ENCODE results near the gene GATA2.

The GATA2 gene

DNA sequence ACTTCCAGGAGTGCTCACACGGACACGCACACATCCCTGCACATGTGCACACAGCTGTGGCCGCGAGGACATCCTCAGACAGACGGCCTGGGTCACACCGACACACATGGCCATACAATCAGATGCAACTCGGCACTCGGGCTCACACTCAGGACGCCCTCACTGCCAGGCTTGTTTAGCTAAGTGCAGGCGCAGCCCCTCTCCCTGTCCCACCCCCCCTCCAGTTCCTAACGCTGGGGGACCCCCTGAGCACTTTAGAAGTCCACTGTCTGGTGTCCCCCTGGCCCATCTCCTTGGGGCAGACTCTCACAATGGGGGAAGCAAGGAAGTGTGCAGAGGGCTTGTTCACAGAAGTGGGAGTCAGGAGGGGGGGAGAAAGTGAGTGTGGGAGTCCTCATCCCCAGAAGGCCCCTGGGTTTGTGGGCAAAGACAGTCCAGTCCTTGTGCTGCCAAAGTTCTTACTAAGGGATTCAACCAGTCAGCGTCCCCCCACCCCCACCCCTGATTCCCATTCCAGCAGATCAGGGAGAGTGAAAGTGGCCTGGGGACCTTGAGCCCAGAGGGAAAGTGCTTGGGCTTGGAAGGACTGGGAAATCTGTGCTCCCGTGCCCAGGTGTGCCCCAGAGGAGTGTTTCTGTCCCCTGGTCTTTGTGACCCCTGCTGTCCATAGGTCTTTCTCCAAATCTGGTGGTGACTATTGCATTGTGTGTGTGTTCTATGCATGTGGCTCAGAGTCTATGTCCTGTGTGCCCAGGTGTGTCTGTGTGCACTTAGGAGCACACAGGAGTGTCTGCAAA, 767 bp upstream of the GATA2 start:
- TF ChIP-seq, protein P1, sequence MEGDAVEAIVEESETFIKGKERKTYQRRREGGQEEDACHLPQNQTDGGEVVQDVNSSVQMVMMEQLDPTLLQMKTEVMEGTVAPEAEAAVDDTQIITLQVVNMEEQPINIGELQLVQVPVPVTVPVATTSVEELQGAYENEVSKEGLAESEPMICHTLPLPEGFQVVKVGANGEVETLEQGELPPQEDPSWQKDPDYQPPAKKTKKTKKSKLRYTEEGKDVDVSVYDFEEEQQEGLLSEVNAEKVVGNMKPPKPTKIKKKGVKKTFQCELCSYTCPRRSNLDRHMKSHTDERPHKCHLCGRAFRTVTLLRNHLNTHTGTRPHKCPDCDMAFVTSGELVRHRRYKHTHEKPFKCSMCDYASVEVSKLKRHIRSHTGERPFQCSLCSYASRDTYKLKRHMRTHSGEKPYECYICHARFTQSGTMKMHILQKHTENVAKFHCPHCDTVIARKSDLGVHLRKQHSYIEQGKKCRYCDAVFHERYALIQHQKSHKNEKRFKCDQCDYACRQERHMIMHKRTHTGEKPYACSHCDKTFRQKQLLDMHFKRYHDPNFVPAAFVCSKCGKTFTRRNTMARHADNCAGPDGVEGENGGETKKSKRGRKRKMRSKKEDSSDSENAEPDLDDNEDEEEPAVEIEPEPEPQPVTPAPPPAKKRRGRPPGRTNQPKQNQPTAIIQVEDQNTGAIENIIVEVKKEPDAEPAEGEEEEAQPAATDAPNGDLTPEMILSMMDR (IDR thresholded peaks at IDR 0.05; ENCODE audit: low read depth, low read length, missing control alignments), result no peak
- DNase-seq (ENCODE audit: low read depth), result no peak
- in situ Hi-C loops (cut with HindIII; ENCODE audit: low sequenced_read_pairs), result no loop called here
- no peak overlapping the region for H3K4me3 ChIP-seq (ENCODE audit: low read depth, low read length)

DNA sequence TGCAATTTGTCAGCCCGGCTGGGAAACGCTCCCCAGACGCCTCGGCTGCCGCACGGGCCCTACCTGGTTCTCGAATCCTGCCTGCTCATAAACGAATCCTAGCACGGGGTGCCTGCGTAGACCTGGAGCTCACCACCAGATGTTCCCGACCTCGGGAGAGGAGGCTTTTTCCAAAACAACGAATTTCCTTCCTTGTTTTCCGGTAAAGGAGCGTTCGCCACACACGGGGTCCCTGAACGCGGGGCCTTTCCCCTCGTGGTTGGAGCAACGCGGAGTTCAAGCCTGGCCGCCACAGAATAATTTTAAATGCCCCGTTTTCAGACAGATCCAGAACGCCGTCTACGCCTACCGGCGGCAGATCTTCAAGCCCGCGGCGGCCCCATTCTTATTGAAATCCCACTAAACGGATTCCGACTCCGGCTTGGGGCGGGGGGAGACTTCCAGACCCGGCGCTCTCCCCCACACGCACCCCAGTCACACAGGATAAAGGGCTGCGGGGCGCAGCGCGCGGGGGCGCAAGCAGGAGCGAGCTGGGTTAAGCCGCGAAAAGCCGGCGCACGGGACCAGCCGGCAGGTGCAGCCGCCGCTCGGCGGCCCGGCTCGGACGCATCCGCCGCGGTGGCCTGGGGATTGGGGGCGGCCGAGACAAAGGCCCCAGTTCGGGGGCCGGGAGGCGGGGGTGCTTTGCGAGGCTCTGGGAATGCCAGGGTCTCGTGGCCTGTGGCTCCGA, 895 bp downstream of the GATA2 start:
- in situ Hi-C loops (cut with HindIII; ENCODE audit: low sequenced_read_pairs), result no loop called here
- DNase-seq (ENCODE audit: low read depth), result no peak
- TF ChIP-seq, protein P1 (IDR thresholded peaks at IDR 0.05; ENCODE audit: low read depth, low read length, missing control alignments), result no peak
- no peak overlapping the region for H3K4me3 ChIP-seq (ENCODE audit: low read depth, low read length)

DNA sequence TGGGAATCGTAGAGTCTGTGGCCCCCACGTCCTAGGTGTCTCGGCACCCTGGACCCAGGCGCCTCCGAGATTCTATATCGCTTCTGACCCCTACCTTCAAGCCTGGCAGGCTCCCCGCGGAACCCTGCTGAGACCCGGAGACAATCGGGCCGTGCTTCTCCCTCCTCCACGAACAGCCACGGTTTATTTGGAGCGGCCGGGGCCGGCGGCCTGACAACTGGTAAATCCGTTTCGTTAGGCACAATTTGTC, 1.4 kb downstream of the GATA2 start:
- no peak overlapping the region for H3K4me3 ChIP-seq (ENCODE audit: low read depth, low read length)
- in situ Hi-C loops (cut with HindIII; ENCODE audit: low sequenced_read_pairs), result no loop called here
- TF ChIP-seq, protein P1 (IDR thresholded peaks at IDR 0.05; ENCODE audit: low read depth, low read length, missing control alignments), result no peak
- no peak for DNase-seq (ENCODE audit: low read depth)

DNA sequence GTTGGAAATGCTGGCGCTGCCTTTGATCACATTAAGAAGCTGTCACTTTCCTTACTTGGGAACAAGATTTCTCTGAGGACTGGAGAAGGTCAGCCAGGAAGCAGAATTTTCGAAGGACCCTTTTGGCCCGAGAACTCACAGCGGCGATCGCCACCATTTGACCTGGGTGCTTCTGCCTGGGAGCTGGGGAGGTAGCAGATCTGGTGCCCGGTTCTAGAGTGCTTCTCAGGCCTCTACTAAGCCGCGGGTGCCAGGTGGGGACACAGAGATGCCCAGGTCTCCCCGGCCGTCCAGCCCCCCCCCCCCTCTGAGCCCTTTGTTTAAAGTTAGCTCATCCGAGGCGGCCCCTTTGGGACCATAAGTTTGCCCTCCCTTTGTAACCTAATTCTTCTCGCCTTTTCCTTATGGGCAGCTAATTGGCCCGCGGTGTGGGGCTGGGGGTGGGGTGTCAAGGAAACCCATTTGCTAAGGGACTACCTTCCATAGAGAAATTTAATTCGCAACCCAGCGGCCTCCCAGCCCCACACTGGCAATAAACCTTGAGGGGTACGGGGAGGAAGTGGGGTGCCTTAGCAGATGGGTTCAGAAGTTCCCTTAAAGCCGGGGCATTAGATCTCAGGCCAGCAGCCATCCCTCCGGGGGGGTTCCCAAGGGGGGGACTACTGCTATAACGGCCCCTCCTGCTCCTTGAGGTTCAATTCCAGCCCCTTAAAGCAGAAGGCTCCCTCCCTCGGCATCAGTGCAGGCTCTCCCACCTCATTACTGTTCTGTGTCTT, 1.9 kb downstream of the GATA2 start:
- no peak for DNase-seq (ENCODE audit: low read depth)
- TF ChIP-seq, protein P1 (IDR thresholded peaks at IDR 0.05; ENCODE audit: low read depth, low read length, missing control alignments), result no peak
- in situ Hi-C loops (cut with HindIII; ENCODE audit: low sequenced_read_pairs), result no loop called here
- no peak overlapping the region for H3K4me3 ChIP-seq (ENCODE audit: low read depth, low read length)

DNA sequence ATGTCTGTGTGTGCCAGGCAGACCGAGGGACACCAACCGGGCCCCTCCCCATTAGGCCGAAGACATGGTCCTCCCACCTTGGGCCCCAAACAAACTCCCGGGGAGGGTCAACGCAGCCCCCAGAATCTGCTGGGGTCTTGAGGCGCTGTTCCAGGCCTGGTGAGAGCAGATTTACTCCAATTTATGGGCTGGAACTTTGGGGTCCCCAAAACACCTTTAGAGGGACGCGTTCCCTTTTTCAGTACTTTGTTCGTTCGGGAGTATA, 2.4 kb downstream of the GATA2 start:
- TF ChIP-seq, protein P1 (IDR thresholded peaks at IDR 0.05; ENCODE audit: low read depth, low read length, missing control alignments), result no peak
- no peak for DNase-seq (ENCODE audit: low read depth)
- H3K4me3 ChIP-seq (ENCODE audit: low read depth, low read length), result no peak overlapping the region
- in situ Hi-C loops (cut with HindIII; ENCODE audit: low sequenced_read_pairs), result no loop called here

DNA sequence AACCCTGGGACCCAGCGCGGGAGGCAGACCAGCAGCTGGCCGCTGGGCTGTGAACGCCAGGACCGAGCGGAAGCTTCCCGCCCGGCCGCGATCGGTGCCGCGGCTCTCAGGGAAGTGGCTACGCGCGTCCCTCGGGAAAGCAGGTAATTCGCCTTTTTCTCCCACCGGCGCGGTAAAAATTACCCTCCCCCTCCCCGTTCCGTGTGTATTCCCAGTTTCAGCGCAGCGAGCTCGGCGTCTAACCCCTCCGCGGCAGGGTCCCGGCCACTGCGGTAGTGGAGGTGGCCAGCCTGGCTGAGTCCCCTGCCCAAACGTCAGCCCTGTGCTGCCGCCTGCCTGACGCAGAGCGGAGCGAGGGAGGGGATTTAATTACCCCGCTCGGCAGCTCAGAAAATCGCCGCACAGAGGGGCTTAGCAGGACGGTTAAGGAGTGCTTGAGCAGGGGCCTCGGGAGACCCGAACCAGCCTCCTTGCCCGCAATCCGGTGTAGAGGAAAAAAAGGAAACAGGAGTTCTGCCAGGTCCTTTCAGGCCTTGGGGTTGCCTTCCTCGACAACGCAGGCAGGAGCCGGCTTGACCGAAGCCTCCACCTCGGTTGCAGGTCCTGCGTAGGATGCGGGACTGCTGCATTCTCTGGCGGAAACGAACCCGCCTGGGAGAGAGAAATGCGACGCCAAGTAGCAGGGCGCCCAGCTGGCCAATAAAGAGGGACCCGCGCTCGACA, 2.9 kb downstream of the GATA2 start:
- in situ Hi-C loops (cut with HindIII; ENCODE audit: low sequenced_read_pairs), result no loop called here
- no peak for DNase-seq (ENCODE audit: low read depth)
- H3K4me3 ChIP-seq (ENCODE audit: low read depth, low read length), result peak overlapping the region; percentile 25
- TF ChIP-seq, protein P1 (IDR thresholded peaks at IDR 0.05; ENCODE audit: low read depth, low read length, missing control alignments), result peak; percentile 4
